Measurements from ENCODE around the gene SMIM24.

SMIM24 gene

GRCh38 chr19:3522421-3523360, 42.4 kb upstream of the SMIM24 start:
- Histone ChIP-seq H3K27ac (ENCODE audit: low read length) (no peak overlapping the region), H3K27me3 (ENCODE audit: insufficient read depth, low read length) (no peaks in the 10 kb centered on the region), H3K4me1 (ENCODE audit: insufficient read depth, low read length) (peaks cover 10% of the 10 kb centered on the region), H3K9ac (ENCODE audit: low read depth, low read length) (no peak overlapping the region), H3K36me3 (ENCODE audit: insufficient read depth, low read depth, low read length) (peaks cover 14% of the 10 kb centered on the region; the same call in 1 of the 2 replicates), H3K9me3 (ENCODE audit: insufficient read depth, low read depth, low read length) (no peaks in the 10 kb centered on the region), H3K4me3 (ENCODE audit: low read length) (no peak overlapping the region)

GRCh38 chr19:3521104-3521445, 40.8 kb upstream of the SMIM24 start:
- H3K4me1 ChIP-seq (ENCODE audit: insufficient read depth, low read length), result peaks cover 10% of the 10 kb centered on the region
- no peaks in the 10 kb centered on the region for H3K27me3 ChIP-seq (ENCODE audit: insufficient read depth, low read length)
- no peaks in the 10 kb centered on the region for H3K9me3 ChIP-seq (ENCODE audit: insufficient read depth, low read depth, low read length)
- H3K4me3 ChIP-seq (ENCODE audit: low read length), result no peak overlapping the region
- no peak overlapping the region for H3K27ac ChIP-seq (ENCODE audit: low read length)
- H3K9ac ChIP-seq (ENCODE audit: low read depth, low read length), result no peak overlapping the region
- peaks cover 7% of the 10 kb centered on the region; the same call in 1 of the 2 replicates for H3K36me3 ChIP-seq (ENCODE audit: insufficient read depth, low read depth, low read length)

- peaks cover 7% of the 10 kb centered on the region; the same call in 1 of the 2 replicates for H3K36me3 ChIP-seq (ENCODE audit: insufficient read depth, low read depth, low read length)
- H3K4me1 ChIP-seq (ENCODE audit: insufficient read depth, low read length), result peaks cover 13% of the 10 kb centered on the region
- H3K9me3 ChIP-seq (ENCODE audit: insufficient read depth, low read depth, low read length), result no peaks in the 10 kb centered on the region
- no peak overlapping the region for H3K4me3 ChIP-seq (ENCODE audit: low read length)
- H3K27me3 ChIP-seq (ENCODE audit: insufficient read depth, low read length), result no peaks in the 10 kb centered on the region
- H3K27ac ChIP-seq (ENCODE audit: low read length), result no peak overlapping the region
- H3K9ac ChIP-seq (ENCODE audit: low read depth, low read length), result no peak overlapping the region
Measured at GRCh38 chr19:3520166-3521103, 40.1 kb upstream of the SMIM24 start.

GRCh38 chr19:3519126-3519525, 38.8 kb upstream of the SMIM24 start:
- Histone ChIP-seq H3K27ac (ENCODE audit: low read length) (no peak overlapping the region), H3K9ac (ENCODE audit: low read depth, low read length) (peak overlapping the region; percentile 38; the same call in 1 of the 2 replicates), H3K9me3 (ENCODE audit: insufficient read depth, low read depth, low read length) (no peaks in the 10 kb centered on the region), H3K36me3 (ENCODE audit: insufficient read depth, low read depth, low read length) (no peaks in the 10 kb centered on the region), H3K4me3 (ENCODE audit: low read length) (no peak overlapping the region), H3K27me3 (ENCODE audit: insufficient read depth, low read length) (no peaks in the 10 kb centered on the region), H3K4me1 (ENCODE audit: insufficient read depth, low read length) (peaks cover 13% of the 10 kb centered on the region)

- H3K9ac ChIP-seq (ENCODE audit: low read depth, low read length), result peak overlapping the region; percentile 38
- peak overlapping the region; percentile 41; the same call in 1 of the 2 replicates for H3K4me3 ChIP-seq (ENCODE audit: low read length)
- no peaks in the 10 kb centered on the region for H3K36me3 ChIP-seq (ENCODE audit: insufficient read depth, low read depth, low read length)
- no peak overlapping the region for H3K27ac ChIP-seq (ENCODE audit: low read length)
- H3K27me3 ChIP-seq (ENCODE audit: insufficient read depth, low read length), result no peaks in the 10 kb centered on the region
- peaks cover 13% of the 10 kb centered on the region for H3K4me1 ChIP-seq (ENCODE audit: insufficient read depth, low read length)
- H3K9me3 ChIP-seq (ENCODE audit: insufficient read depth, low read depth, low read length), result no peaks in the 10 kb centered on the region
Measured at GRCh38 chr19:3518659-3519058, 38.3 kb upstream of the SMIM24 start.

- Histone ChIP-seq H3K36me3 (ENCODE audit: insufficient read depth, low read depth, low read length) (no peaks in the 10 kb centered on the region), H3K27me3 (ENCODE audit: insufficient read depth, low read length) (no peaks in the 10 kb centered on the region), H3K4me1 (ENCODE audit: insufficient read depth, low read length) (peaks cover 13% of the 10 kb centered on the region), H3K9me3 (ENCODE audit: insufficient read depth, low read depth, low read length) (no peaks in the 10 kb centered on the region), H3K4me3 (ENCODE audit: low read length) (peak overlapping the region; percentile 41; the same call in 1 of the 2 replicates), H3K27ac (ENCODE audit: low read length) (no peak overlapping the region), H3K9ac (ENCODE audit: low read depth, low read length) (peak overlapping the region; percentile 38)
Measured at GRCh38 chr19:3518255-3518654, 37.9 kb upstream of the SMIM24 start.

GRCh38 chr19:3517638-3518037, 37.3 kb upstream of the SMIM24 start:
- Histone ChIP-seq H3K9ac (ENCODE audit: low read depth, low read length) (no peak overlapping the region), H3K27me3 (ENCODE audit: insufficient read depth, low read length) (no peaks in the 10 kb centered on the region), H3K4me1 (ENCODE audit: insufficient read depth, low read length) (peaks cover 13% of the 10 kb centered on the region), H3K36me3 (ENCODE audit: insufficient read depth, low read depth, low read length) (no peaks in the 10 kb centered on the region), H3K27ac (ENCODE audit: low read length) (no peak overlapping the region), H3K4me3 (ENCODE audit: low read length) (no peak overlapping the region), H3K9me3 (ENCODE audit: insufficient read depth, low read depth, low read length) (no peaks in the 10 kb centered on the region)

GRCh38 chr19:3516675-3517207, 36.4 kb upstream of the SMIM24 start:
- Histone ChIP-seq H3K9ac (ENCODE audit: low read depth, low read length) (no peak overlapping the region), H3K27me3 (ENCODE audit: insufficient read depth, low read length) (no peaks in the 10 kb centered on the region), H3K27ac (ENCODE audit: low read length) (no peak overlapping the region), H3K4me3 (ENCODE audit: low read length) (no peak overlapping the region), H3K36me3 (ENCODE audit: insufficient read depth, low read depth, low read length) (no peaks in the 10 kb centered on the region), H3K4me1 (ENCODE audit: insufficient read depth, low read length) (peaks cover 13% of the 10 kb centered on the region), H3K9me3 (ENCODE audit: insufficient read depth, low read depth, low read length) (no peaks in the 10 kb centered on the region)

GRCh38 chr19:3515891-3516422, 35.6 kb upstream of the SMIM24 start:
- H3K27ac ChIP-seq (ENCODE audit: low read length), result no peak overlapping the region
- H3K4me1 ChIP-seq (ENCODE audit: insufficient read depth, low read length), result peaks cover 13% of the 10 kb centered on the region
- H3K9me3 ChIP-seq (ENCODE audit: insufficient read depth, low read depth, low read length), result no peaks in the 10 kb centered on the region
- 0 out of 2 replicates have a peak, but pooled peaks cover 4% of the 10 kb centered on the region for H3K36me3 ChIP-seq (ENCODE audit: insufficient read depth, low read depth, low read length)
- no peak overlapping the region for H3K4me3 ChIP-seq (ENCODE audit: low read length)
- H3K27me3 ChIP-seq (ENCODE audit: insufficient read depth, low read length), result no peaks in the 10 kb centered on the region
- H3K9ac ChIP-seq (ENCODE audit: low read depth, low read length), result no peak overlapping the region

GRCh38 chr19:3514930-3515329, 34.6 kb upstream of the SMIM24 start:
- H3K27me3 ChIP-seq (ENCODE audit: insufficient read depth, low read length), result no peaks in the 10 kb centered on the region
- H3K4me1 ChIP-seq (ENCODE audit: insufficient read depth, low read length), result peaks cover 13% of the 10 kb centered on the region
- no peaks in the 10 kb centered on the region for H3K9me3 ChIP-seq (ENCODE audit: insufficient read depth, low read depth, low read length)
- no peak overlapping the region for H3K9ac ChIP-seq (ENCODE audit: low read depth, low read length)
- H3K4me3 ChIP-seq (ENCODE audit: low read length), result no peak overlapping the region
- H3K27ac ChIP-seq (ENCODE audit: low read length), result no peak overlapping the region
- H3K36me3 ChIP-seq (ENCODE audit: insufficient read depth, low read depth, low read length), result peaks cover 13% of the 10 kb centered on the region; the same call in 1 of the 2 replicates

All from iPS-20b (cell line).